Retinal pigment epithelial cell (primary cell): ENCODE results near the gene ZNF319.

Source experiments
- DNase-seq: peaks from one replicate; pipeline ENCODE4 v3.0.0-alpha.2; 2010; ENCODE audit warnings: low read depth
- H3K4me3 ChIP-seq: 2 replicates; pipeline ENCODE4 v1.5.1; 2011; ENCODE audit warnings: mild to moderate bottlenecking, low read length, control low read depth, moderate library complexity
- CTCF ChIP-seq: conservative IDR thresholded peaks from 2 replicates; pipeline ENCODE4 v1.5.1; 2011; ENCODE audit warnings: low read depth, low read length, control low read depth, inconsistent platforms

ZNF319 gene

GRCh38 chr16:58019866-58020538, 19.5 kb upstream of the ZNF319 start:
- DNase-seq = no peak
- no peak overlapping the region for H3K4me3 ChIP-seq
- no peak for TF ChIP-seq CTCF

- H3K4me3 ChIP-seq = no peak overlapping the region
- no peak for DNase-seq
- TF ChIP-seq CTCF = no peak
Measured at GRCh38 chr16:58018803-58019202, 18.3 kb upstream of the ZNF319 start.

DNA sequence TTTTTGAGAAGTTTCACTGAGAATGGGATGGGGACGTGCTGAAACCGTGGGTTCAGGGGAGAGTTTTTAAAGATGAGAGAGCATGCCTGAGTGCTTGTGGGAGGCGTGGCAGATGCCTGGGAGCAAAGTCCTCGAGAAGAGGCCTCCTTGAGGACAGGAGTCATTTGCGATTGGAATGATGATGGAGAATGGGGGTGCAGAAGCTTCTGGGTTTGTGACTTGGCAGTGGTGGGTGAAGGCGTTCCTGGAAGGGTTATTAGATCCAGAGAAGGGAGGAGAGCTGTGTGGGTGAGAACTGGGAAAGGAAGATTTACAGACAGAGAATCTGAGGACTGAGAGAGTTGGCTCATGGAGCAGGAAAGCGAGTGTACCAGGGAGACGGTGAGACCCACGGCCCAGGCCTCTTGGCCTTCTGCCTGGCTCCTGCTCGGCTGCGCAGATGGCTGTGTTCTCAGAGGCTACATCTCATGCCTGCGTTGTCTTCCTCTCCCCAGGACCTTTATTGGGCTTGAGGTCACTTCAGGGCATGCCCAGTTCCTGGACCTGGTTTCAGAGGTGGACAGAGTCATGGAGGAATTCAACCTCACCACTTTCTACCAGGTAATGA, 16.5 kb upstream of the ZNF319 start:
- H3K4me3 ChIP-seq = no peak overlapping the region
- no peak for DNase-seq
- no peak for TF ChIP-seq CTCF

GRCh38 chr16:58013201-58013956, 12.9 kb upstream of the ZNF319 start:
- no peak for TF ChIP-seq CTCF
- no peak for DNase-seq
- no peak overlapping the region for H3K4me3 ChIP-seq

- no peak overlapping the region for H3K4me3 ChIP-seq
- DNase-seq = no peak
- TF ChIP-seq CTCF = no peak
Measured at GRCh38 chr16:58012481-58012880, 12.0 kb upstream of the ZNF319 start.

DNA sequence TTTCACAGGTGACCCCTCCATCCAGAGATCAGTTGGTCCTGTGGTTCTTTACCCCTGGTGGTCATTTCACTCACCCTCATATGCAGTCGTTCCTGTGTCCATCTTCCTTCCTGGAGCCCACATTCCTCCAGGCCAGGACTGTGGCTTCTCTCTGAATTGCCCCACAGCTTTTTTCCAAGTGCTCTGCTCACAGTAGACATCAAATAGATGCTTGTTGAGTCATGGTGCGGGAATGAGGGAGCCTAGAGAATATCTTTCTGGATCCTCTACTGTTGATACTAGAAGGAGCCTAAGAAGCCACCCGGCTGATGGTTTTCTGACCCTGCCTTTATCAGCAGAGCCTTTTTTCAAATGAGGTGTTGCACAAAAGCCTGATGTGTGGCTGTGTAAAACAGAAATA, 11.2 kb upstream of the ZNF319 start:
- TF ChIP-seq CTCF = no peak
- no peak for DNase-seq
- H3K4me3 ChIP-seq = no peak overlapping the region

- no peak for DNase-seq
- no peak for TF ChIP-seq CTCF
- no peak overlapping the region for H3K4me3 ChIP-seq
Measured at GRCh38 chr16:58010886-58011285, 10.4 kb upstream of the ZNF319 start.
